ENCODE results near the gene SNX27. TPM values are rescaled to one million over a fixed set of nuclear protein-coding genes. Genes with fewer than 3 reads are reported as not detected.

The SNX27 gene
- polyA plus RNA-seq, 1 donor (not counting 4 experiments of a cell fraction or from before 2014, with no cell fraction given): 15.7 TPM

DNA sequence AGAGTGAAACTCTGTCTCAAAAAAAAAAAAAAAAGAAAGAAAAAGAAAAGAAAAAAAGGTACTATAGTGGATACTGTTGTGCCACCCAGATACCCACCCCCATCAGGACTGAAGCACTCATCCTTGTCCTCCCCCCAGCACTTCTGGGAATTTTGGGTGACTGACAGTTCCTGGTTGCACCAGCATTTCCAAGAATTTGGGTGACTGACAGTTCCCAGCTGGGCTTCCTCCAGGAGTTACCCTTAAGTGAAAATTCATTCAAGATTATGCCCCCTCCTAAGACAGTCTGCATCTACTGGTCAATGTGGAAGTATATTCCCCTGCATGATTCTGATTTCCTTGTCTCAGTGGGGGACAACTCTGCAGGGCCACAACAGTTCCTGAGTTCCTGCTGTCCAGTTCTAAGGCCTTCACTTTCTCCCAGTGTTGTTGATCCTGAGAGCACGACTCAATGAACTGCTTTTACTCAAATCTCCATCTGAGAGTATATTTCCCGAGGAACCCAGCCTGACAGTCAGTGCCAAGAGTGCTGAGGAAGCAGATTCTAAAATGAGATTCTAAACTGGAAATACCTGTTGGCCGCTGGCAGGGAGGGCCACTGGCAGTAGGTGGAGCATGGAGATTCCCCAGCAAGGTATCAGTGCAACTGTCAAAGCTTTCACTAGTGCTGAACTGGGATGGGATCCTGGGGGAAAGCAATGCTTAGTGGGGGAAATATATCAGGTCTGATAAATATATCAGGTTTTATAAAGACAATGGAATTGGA lies 127.9 kb downstream of the SNX27 start:
- Histone ChIP-seq H3K4me2 (ENCODE audit: control insufficient read depth, extremely low read depth, insufficient read depth, low read depth, low read length) (peak overlapping the region; percentile 44), H3K27me3 (ENCODE audit: control insufficient read depth, extremely low read depth, insufficient read depth, low read length) (no peaks in the 10 kb centered on the region), H4K20me1 (ENCODE audit: control insufficient read depth, extremely low read depth, insufficient read depth, low read length) (no peaks in the 10 kb centered on the region), H3K27ac (ENCODE audit: control insufficient read depth, insufficient read depth, low read length) (no peak overlapping the region), H3K36me3 (ENCODE audit: control insufficient read depth in 2 of 2, extremely low read depth in 1 of 2, insufficient read depth in 2 of 2, low read length in 2 of 2) (no peaks in the 10 kb centered on the region), H2AFZ (ENCODE audit: control insufficient read depth, low read length) (no peak overlapping the region), H3K9me1 (ENCODE audit: control insufficient read depth, extremely low read depth, insufficient read depth, low read length) (no peaks in the 10 kb centered on the region), H3K9me3 (ENCODE audit: control insufficient read depth, low read depth, low read length) (peaks cover 5% of the 10 kb centered on the region), H3K4me1 (ENCODE audit: control insufficient read depth, extremely low read depth, insufficient read depth, low read length) (peaks cover 7% of the 10 kb centered on the region), H3K79me2 (ENCODE audit: control insufficient read depth, insufficient read depth, low read length) (no peaks in the 10 kb centered on the region), H3K9ac (ENCODE audit: control insufficient read depth, extremely low read depth, insufficient read depth, low read length) (no peak overlapping the region), H3K4me3 (ENCODE audit: control insufficient read depth in 2 of 3, extremely low read depth in 1 of 3, insufficient read depth in 2 of 3, low read depth in 1 of 3, low read length in 3 of 3) (no peak overlapping the region)
- dilution Hi-C loops (cut with MboI; ENCODE audit: extremely low pct_ligation_motif_present, low sequenced_read_pairs): no loop called here
- DNase-seq (ENCODE audit: low read depth, low spot score): no peak
- peak in 2 of 3 experiments; percentile 13 to 53 for TF ChIP-seq CTCF (optimal IDR thresholded peaks at IDR 0.05 in 1 of 3, IDR thresholded peaks at IDR 0.05 in 1 of 3, conservative IDR thresholded peaks at IDR 0.05 in 1 of 3; ENCODE audit: extremely low read depth in 1 of 3, insufficient read depth in 2 of 3, low read length in 3 of 3)
- no peak for TF ChIP-seq EZH2 (IDR thresholded peaks at IDR 0.05; ENCODE audit: low read length)
- peak; percentile 32 for FAIRE-seq

GRCh38 chr1:151741516-151741915 lies 129.7 kb downstream of the SNX27 start:
- dilution Hi-C loops (cut with MboI; ENCODE audit: extremely low pct_ligation_motif_present, low sequenced_read_pairs): no loop called here
- Histone ChIP-seq H3K4me2 (ENCODE audit: control insufficient read depth, extremely low read depth, insufficient read depth, low read depth, low read length) (no peak overlapping the region), H2AFZ (ENCODE audit: control insufficient read depth, low read length) (no peak overlapping the region), H3K79me2 (ENCODE audit: control insufficient read depth, insufficient read depth, low read length) (no peaks in the 10 kb centered on the region), H3K4me1 (ENCODE audit: control insufficient read depth, extremely low read depth, insufficient read depth, low read length) (peaks cover 7% of the 10 kb centered on the region), H3K9me3 (ENCODE audit: control insufficient read depth, low read depth, low read length) (peaks cover 5% of the 10 kb centered on the region), H4K20me1 (ENCODE audit: control insufficient read depth, extremely low read depth, insufficient read depth, low read length) (no peaks in the 10 kb centered on the region), H3K27ac (ENCODE audit: control insufficient read depth, insufficient read depth, low read length) (no peak overlapping the region), H3K9me1 (ENCODE audit: control insufficient read depth, extremely low read depth, insufficient read depth, low read length) (no peaks in the 10 kb centered on the region), H3K9ac (ENCODE audit: control insufficient read depth, extremely low read depth, insufficient read depth, low read length) (no peak overlapping the region), H3K4me3 (ENCODE audit: control insufficient read depth in 2 of 3, extremely low read depth in 1 of 3, insufficient read depth in 2 of 3, low read depth in 1 of 3, low read length in 3 of 3) (no peak overlapping the region), H3K27me3 (ENCODE audit: control insufficient read depth, extremely low read depth, insufficient read depth, low read length) (no peaks in the 10 kb centered on the region), H3K36me3 (ENCODE audit: control insufficient read depth in 2 of 2, extremely low read depth in 1 of 2, insufficient read depth in 2 of 2, low read length in 2 of 2) (no peaks in the 10 kb centered on the region)
- TF ChIP-seq CTCF (optimal IDR thresholded peaks at IDR 0.05 in 1 of 3, IDR thresholded peaks at IDR 0.05 in 1 of 3, conservative IDR thresholded peaks at IDR 0.05 in 1 of 3; ENCODE audit: extremely low read depth in 1 of 3, insufficient read depth in 2 of 3, low read length in 3 of 3) (no peak), EZH2 (IDR thresholded peaks at IDR 0.05; ENCODE audit: low read length) (no peak)
- DNase-seq (ENCODE audit: low read depth, low spot score) (no peak), FAIRE-seq (no peak)

Small RNAs within 50 kb of the gene (small RNA-seq; reads per million reads assigned to genes)
- gene RNU6-1062P (ENCODE audit: insufficient read length in 3 of 3, low read depth in 3 of 3, low replicate concordance in 1 of 3): 0 reads per million in 3 experiments
- gene RNU6-662P (ENCODE audit: insufficient read length in 3 of 3, low read depth in 3 of 3, low replicate concordance in 1 of 3): 0 reads per million in 3 experiments

Other genes with a start within 250 kb of the SNX27 start
- 3.0 to 3.9 TPM (median 3.1 TPM) in 3 replicates for gene SELENBP1, start 239.3 kb upstream of the SNX27 start, polyA plus RNA-seq
- 340 to 379 TPM (median 354 TPM) in 3 replicates for gene PSMB4, start 212.5 kb upstream of the SNX27 start, polyA plus RNA-seq
- gene POGZ, start 152.6 kb upstream of the SNX27 start, polyA plus RNA-seq: 24.9 to 29.9 TPM (median 28.8 TPM) in 3 replicates
- 2.0 to 4.1 TPM (median 2.9 TPM) in 3 replicates for gene CGN, start 100.7 kb upstream of the SNX27 start, polyA plus RNA-seq
- 70.0 to 82.3 TPM (median 80.1 TPM) in 3 replicates for gene TUFT1, start 71.7 kb upstream of the SNX27 start, polyA plus RNA-seq
- not detected in 3 replicates for gene CELF3, start 104.8 kb downstream of the SNX27 start, polyA plus RNA-seq
- gene RIIAD1, start 109.5 kb downstream of the SNX27 start, polyA plus RNA-seq: not detected in 3 replicates
- gene MRPL9, start 151.4 kb downstream of the SNX27 start, polyA plus RNA-seq: 73.7 to 125 TPM (median 75.0 TPM) in 3 replicates
- gene TDRKH, start 178.4 kb downstream of the SNX27 start, polyA plus RNA-seq: 7.1 to 10.4 TPM (median 9.7 TPM) in 3 replicates
- gene LINGO4, start 193.4 kb downstream of the SNX27 start, polyA plus RNA-seq: not detected in 3 replicates
- gene RORC, start 219.8 kb downstream of the SNX27 start, polyA plus RNA-seq: 0.05 to 0.13 TPM (median 0.12 TPM) in 3 replicates
- gene C2CD4D, start 227.8 kb downstream of the SNX27 start, polyA plus RNA-seq: 0.05 to 0.08 TPM (median 0.05 TPM) in 3 replicates
- gene THEM5, start 241.7 kb downstream of the SNX27 start, polyA plus RNA-seq: 0.18 to 0.61 TPM (median 0.19 TPM) in 3 replicates

Measured in keratinocyte (primary cell).